HG02571 (cell line): ENCODE data around the gene ASB5.
"Not testable (repeated sequence)": the region's sequence is repeated elsewhere in the genome, so short reads cannot be mapped to it uniquely, and the experiment has no call there.

ENCODE experiments used
- ATAC-seq: cut with Tn5 transposase; IDR thresholded peaks from one replicate; pipeline ENCODE4 v1.9.1; 2021; ENCODE audit warnings: mild to moderate bottlenecking, moderate library complexity; ENCODE audit not compliant: unreplicated experiment

Gene ASB5

DNA sequence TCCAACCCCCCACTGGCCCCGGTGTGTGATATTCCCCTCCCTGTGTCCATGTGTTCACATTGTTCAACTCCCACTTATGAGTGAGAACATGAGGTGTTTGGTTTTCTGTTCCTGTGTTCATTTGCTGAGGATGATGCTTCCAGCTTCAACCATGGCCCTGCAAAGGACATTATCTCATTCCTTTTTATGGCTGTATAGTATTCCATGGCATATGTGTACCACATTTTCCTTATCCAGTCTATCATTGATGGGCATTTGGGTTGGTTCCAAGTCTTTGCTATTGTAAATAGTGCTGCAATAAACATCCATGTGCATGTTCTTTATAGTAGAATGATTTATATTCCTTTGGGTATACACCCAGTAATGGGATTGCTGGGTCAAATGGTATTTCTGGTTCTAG lies 10.5 kb upstream of the ASB5 start:
- not testable (repeated sequence) for ATAC-seq

DNA sequence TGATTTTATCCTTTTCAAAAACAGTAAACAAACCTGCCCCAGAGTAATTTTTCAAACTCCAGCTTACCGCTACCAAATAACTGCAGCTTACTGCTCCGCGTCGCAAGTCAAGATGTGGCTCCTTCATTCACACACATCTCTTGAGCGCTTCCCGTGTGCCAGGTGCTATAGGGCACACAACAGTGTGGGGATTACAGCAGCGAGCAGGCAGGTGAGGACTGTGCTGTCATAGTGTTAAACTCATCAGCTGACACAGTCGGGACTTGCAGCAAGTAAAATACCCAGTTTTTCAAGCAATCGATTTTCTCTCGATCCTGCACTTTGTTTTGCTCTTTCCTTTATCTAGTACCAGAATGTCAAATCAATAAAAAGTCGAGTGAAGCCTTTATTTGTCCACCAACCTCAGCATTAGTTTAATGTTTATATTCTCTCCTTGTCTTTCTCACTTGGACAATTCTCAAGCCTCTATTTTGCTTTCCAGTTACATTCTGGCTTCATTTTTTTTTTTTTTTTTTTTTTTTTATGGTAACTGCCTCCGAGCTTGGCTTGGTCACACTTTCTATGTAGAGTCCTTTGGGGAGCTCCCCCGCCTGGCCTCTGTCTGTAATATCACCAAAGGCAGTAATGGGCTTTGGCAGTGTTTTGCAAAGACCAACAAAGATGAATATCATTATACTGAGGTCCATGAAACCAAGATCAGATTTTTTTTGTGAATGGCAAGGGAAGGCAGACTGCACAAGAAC lies 8.3 kb upstream of the ASB5 start:
- peak; percentile 85 for ATAC-seq

DNA sequence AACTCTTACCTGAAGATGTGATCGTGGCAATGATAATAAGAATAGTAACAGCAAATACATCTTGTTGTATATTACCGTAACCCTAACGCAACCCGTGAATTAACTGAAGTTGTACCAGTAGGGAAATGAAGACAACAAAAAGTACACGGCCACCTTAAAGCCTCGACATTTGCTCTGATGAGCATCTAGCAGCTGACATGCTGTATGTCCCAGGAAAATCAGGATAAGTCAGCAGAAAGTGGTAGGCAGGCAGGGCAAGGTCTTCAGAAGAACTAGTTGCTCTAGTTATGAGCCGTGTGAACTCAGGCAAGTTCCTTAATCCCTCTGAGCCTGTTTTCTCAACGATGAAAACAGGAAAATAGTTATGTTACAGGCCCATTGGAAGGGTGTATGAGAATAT lies 7.7 kb upstream of the ASB5 start:
- no peak for ATAC-seq

DNA sequence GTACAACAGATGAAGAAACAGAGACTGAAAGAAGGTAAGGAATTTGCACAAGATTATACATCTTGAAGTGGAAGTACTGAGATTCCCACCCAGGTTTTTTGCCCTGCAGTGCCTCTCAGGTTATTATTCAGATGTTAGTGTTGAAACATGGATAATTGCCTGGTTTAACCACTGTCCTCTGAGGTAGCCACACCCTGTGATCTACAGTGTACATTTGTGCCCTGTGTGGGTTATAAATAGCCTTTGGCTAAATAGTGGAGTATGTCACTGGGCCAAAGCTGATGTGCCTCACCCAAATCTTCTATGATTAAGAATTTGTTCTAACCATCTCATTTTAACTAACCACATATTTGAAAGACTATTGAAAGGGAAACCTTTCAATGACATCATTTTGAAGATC lies 5.4 kb upstream of the ASB5 start:
- no peak for ATAC-seq

DNA sequence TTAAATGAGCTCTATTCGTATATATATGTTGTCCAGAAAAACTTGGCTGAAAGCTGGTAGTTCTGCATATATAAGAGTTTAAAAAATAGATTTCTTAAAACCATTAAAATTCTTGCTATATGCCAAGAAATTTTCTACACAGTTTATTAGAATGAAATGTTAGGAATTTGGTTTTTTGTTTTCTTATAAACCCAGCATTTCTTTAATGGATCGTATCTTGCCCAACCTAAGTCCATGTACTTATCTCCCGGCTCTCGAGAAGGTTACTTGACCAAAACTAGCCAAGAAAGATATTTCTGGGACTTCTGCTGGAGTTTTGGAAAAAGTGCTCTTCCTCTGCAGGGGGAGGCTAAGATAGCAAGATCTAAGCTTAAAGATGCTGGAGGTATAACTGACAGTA lies 4.7 kb upstream of the ASB5 start:
- ATAC-seq, result no peak

DNA sequence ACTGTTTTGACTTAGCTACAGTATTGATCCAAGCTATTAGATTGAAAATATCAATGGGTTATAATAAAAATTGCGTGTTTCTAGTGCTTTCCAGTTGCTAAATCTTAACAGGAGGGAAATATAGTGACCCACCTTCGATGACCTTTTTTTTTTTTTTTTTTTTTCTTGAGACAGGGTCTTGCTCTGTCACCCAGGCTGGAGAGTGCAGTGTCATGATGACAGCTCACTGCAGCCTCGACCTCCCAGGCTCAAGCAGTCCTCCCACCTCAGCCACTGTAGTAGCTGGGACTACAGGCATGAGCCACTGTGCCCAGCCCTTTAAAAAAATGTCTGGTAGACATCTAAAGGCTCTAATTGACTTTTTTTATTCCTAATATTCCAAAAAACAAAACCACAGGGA lies 3.8 kb upstream of the ASB5 start:
- no peak for ATAC-seq

DNA sequence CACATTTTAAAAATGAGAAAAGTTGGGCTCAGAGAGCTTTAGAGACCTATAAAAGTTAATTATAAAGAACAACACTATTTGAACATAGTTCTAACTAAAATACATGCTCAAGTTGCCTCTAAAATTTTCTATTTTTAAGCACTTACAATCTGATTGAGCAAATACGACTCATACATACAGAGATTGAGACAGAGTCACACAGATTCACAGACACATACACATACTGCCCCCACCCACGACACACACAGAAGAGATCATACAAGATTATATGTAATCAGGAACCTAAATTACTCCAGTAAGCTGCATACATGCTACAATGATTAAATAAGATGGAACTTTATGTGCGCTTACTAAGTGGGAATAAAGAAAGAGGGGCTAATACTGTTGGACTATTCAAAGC lies 2.7 kb upstream of the ASB5 start:
- no peak for ATAC-seq

DNA sequence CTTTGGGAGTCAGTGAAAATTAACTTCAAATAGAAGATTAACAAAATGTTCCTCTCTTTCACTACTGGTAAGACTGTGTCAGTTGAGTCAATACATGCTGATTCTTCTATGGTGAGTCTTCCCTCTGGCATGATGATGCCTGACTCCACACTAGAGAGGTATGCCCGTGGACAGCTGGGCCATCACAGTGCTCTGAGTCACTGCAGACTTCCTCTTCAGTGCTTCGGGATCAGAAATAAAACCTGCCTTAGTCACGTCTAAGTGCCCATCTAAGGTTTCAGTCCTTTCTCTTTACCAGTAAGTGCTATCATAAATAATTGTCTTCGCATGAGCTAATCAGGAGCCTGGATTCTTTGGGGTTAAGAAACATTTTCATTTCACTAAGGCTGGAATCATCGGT lies 1.6 kb upstream of the ASB5 start:
- ATAC-seq, result no peak

DNA sequence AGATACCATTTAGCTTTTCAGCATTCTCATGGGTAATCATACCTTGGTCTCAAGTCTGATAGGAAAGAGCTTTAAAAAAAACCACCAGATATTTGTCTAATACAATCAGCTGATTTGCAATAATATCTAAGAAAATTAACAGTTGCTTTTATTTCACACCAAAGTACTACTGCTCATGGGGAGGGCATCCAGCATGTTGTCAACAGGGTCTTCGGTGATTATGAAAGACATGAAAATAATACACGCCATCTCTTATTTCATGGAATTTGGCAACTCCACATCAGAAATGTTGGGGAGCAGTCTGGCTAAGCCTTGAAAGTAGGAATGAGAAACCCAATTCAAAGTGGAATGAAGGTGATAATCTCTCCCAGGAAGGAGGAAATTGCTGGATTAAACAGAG lies 3.0 kb downstream of the ASB5 start:
- ATAC-seq, result no peak

DNA sequence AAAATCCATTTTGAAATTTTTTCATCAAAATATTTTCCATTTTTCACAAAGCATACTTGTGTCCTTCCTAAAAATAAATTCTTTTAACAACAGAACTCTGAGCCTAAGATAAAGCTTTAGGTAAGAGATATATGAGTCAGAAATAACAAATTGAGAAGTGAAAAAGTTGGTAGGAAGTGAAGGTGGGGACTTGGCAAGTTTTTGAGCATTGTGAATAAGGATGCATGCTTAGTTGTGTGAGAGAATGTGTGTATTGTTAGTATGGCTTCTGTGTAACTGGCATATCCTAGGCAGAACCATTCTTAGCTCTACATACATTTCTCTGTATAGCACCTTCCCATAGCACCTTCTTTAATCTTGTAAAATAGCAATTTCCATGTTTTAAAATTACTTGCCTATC lies 6.8 kb downstream of the ASB5 start:
- peak; percentile 61 for ATAC-seq

DNA sequence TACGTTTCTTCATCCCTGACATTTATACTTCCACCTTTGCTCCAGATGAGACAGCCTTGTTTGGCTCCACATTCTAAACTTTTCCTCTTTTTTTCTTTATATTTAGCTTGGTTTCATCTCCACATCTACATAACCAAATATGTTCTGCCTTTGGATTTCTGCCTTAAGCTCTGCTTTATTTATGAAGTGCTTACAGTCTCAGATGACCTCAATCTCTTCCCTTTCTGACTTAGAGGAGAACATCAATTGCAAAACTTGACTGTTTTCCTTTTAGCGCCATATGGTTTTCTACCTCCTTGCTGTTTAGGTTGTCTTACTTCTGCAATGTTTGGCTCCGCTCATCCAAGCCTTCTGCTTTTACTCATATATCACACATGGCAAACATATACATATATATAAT lies 7.5 kb downstream of the ASB5 start:
- ATAC-seq, result no peak

DNA sequence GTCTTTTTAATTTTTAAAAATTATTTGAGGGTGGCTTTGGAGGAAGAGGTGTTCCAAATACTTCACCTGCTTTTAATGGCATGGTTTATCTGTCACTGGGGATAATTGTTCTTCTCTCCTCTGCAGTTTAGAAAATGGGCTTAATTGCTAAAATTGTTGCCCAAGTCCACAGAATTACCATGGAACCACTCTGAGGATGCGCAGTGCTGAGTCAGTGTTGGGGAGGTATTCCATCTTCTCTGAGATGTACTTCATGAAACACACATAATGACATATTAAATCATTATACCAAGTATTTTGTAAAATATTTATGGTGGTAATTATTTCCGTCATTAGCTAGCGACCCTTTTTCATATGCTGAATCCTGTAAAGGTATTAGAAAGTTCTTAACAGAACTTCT lies 8.0 kb downstream of the ASB5 start:
- ATAC-seq, result no peak

DNA sequence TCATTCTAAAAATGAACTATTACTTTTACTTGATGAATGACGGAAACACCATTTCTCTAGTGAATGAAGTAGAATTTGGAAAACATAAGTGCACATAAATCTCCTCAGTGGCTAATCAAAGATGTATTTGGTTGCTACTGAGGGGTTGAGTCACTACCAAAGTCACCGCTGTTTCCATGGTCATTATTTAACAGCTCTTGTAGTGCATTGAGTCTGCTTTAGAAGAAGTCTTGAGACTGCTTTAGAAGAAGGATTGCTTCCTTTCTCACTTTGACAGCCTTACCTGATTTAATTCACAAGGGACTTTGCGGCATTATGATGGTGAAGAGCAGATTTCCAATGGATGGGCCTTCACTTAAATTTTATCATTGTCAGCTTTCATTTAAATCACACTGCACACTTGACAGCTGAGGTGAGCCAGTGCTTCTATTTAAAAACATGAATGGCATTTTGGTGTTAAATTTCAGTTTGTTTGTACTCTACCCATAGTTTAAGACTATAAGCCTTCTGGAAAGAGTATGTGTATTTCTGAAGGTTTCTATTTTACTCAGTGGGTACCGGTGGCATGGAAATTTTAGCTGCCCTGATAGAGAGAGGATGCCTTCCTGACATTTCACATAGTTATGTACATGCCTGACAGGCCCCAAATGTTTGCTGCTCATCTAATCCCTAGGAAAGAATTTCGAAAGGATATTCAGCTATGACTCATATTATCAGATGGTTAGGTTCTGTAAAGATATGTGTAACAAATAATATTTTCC lies 9.5 kb downstream of the ASB5 start:
- no peak for ATAC-seq

DNA sequence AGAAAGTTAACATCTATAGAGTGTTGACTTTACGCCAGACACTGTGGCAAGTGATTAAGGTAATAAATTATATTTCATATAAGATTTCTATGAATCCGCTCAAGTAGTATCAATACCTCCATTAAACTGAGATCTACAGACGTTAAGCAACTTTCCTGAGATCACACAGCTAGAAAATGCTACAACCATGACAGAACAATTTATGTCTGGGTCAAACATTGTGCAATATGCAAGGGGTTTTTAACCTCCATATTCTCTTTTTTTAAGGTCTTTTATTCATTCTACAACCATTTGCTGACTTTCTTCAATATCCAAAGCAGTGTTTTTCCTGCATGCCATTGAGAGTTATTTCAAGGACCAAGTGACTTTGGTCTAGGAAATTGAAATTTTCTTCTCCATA lies 10.9 kb downstream of the ASB5 start:
- ATAC-seq, result no peak

DNA sequence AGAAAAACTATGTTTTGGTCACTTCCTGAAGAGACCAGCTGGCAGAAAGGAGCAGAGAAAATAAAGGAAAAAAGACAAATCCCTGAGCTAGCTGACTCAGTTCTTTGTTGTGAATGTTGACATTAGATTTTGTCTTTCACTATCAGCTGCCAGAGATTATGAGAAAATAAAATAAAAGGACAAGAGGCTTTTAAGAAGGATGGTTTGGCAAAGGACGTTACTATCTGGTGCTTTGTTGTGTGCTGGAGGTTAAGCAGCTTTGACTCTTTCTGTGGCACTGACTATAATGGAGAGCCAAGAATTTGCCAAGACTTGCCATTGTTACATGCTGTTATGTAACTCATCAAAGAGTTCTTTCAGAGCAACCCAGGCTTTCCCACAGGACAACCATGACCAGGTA lies 12.1 kb downstream of the ASB5 start:
- no peak for ATAC-seq

DNA sequence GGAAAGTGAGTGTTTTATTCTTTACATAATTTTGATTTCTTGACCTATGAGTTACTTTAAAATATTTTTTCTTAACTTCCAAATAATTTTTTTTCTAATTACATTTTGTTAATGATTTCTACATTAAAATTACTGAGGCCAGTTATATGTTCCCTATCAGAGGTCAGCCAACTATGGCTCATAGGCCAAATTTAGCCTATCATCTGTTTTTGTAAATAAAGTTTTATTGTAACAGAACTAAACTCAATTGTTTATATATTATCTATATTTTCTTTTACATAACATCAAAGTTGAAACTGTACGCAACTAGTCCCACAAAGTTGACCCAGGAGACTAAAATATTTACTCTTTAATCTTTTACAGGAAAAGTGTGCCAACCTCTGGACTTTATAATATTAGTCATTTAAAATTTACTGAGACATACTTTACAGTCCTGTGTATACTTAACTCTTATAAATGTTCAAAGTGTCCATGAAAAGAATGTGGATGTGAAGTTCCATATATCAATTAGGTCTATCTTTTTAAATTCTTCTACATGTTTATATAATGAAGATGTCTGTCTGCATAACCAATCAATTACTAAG lies 26.2 kb downstream of the ASB5 start:
- ATAC-seq, result no peak

DNA sequence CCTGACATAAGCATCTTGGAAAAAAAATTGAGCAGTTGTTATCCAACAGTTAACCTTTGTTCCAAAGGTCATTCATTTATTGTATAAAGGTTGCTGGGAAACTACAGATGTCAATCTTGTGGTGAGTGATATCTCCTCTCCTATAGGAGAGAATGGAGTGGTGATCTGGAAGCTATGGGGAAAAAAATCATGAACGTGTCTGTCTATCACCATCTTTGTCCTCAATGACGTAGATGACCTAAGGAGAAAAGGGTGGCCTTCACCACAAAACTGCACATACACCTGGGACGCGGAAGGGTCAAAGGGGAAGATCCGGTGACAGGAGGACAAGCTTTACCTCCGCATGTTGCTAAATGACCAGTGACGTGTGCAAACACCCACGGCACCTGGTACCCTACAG lies 27.3 kb downstream of the ASB5 start:
- ATAC-seq, result no peak

DNA sequence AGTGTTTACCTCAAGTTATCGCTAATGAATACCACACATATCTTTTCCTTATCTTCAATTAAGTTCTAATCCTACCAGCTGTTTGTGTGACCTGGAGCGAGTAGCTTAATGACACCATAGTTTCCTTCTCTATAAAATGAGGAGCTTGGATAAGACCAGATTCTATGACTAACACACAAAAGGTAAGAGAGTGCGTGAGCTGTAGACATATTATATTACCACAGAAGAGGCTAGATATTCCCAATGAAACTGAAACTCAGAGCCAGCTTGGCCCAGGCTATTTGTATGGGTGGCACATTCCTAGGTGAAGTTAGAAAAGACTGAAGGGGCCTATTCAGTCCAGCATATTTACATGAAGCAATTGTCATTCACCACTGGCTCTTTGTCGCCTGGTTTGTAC lies 30.2 kb downstream of the ASB5 start:
- ATAC-seq, result no peak

DNA sequence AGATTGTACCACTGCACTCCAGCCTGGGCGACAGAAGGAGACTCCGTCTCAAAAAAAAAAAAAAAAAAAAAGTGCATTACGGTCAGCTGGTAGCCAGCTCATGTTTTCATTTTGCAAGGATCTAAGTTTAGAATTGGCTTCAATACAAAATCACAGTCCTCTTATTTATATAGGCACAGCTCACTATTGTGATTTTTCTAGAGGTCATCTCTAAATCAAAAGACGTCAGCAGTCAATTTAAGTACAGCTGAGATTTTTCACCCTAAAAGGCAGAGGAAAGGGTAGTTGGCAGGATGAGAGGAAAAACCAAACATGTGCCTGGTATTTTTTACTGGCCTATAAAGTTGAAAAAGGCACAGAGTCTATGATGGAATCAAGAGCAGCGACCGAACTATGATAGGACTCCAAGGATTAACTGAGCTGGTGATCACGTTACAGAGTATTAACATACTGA lies 30.8 kb downstream of the ASB5 start:
- ATAC-seq, result no peak

DNA sequence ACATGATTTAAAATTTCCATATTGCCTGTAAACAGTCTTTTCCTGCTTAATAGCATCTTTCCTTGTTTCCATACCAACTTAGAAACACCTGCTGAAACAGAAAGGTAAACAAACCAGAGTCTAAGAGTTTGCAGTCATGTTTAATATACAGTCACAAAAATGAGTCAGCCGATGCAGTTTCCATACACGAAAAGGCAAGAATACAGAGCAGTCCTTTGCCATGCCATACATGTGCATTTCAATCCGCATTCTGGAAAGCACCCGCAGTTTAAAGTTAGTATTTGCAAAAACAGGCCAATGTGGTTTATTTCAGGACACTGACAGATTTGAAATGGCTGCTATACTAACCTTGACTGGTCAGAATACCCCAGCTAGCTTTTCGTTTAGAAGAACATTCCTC lies 32.1 kb downstream of the ASB5 start:
- no peak for ATAC-seq

DNA sequence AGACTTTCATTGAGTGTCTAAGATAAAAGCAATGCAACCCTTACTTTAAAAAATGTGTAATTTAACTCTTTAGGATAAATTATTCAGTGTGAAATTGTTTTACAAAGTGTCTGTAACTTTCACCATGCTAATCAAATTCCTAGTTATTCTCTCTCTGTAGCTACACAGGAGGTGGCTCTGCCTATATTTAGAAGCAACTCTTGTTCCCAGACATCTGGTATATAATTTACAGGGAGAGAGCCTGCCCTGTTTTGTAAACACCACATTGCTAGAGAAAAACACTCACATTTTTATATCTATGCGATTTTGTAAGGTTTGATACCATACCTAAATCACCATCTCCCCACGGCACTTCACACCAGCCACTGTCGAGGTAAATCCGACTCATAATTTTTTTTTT lies 38.2 kb downstream of the ASB5 start:
- ATAC-seq, result no peak

DNA sequence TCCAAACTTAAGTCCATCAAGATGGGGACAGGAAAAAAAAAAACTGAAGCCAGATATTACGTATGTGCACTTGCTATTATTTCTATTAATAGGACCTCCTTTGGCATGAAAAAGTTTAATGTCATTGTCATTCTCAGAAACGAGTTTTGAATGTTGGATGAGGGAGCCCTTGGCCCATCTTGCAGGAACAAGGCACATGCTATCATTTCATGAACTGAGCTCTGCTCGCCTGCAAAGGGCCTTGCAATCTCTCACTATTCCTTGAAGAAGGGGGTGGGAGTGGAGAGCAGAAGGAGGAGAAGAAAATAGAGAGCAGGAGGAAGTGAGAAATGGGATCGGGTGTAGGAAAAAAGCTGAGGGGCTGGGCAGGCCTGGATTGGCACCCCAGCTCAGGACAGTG lies 39.4 kb downstream of the ASB5 start:
- ATAC-seq, result no peak
